Measurements from ENCODE around the gene SDHAF1. TPM values are rescaled to one million over a fixed set of nuclear protein-coding genes. Genes with fewer than 3 reads are reported as not detected.

SDHAF1 gene
- total and polyA plus RNA-seq, 2 donors (not counting 1 experiment from before 2014, with no cell fraction given), result 22.0 to 24.6 TPM

DNA sequence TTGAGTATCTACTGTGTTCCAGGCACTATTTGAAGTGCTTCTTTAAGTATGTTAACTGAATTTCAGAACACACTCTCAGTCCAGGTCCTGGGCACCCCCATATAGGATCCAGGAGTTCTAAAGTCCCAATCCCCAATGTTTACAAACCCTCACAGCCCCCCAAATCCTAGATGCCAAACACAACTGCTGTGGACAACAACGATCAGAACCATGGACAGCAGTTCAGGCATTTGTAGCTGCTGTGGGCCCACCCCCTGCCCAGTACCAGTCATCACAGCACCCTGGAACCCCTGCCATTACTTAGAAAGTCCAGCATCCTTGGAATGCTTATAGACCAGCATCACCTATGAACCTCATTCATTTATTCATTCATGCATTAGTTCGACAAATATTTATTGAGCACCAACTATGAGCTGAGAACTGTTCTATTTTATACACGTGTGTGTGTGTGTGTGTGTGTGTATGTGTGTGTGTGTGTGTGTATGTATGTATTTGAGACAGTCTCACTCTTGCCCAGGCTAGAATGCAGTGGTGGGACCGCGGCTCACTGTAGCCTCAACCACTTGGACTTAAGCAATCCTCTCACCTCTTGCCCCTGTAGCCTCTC, 19.3 kb upstream of the SDHAF1 start:
- no peak overlapping the region for H2AFZ ChIP-seq (ENCODE audit: insufficient read depth, low read depth, low read length, poor library complexity, severe bottlenecking)
- H3K79me2 ChIP-seq (ENCODE audit: control insufficient read depth, insufficient read depth, low read length), result no peaks in the 10 kb centered on the region
- no peaks in the 10 kb centered on the region for H3K9me3 ChIP-seq (ENCODE audit: control extremely low read depth in 1 of 3, control insufficient read depth in 2 of 3, insufficient read depth in 1 of 3, low read length in 2 of 3)
- no peak for TF ChIP-seq EZH2 (IDR thresholded peaks at IDR 0.05; ENCODE audit: borderline replicate concordance, insufficient read depth, low read depth, low read length, poor library complexity, severe bottlenecking)
- TF ChIP-seq, protein P1, sequence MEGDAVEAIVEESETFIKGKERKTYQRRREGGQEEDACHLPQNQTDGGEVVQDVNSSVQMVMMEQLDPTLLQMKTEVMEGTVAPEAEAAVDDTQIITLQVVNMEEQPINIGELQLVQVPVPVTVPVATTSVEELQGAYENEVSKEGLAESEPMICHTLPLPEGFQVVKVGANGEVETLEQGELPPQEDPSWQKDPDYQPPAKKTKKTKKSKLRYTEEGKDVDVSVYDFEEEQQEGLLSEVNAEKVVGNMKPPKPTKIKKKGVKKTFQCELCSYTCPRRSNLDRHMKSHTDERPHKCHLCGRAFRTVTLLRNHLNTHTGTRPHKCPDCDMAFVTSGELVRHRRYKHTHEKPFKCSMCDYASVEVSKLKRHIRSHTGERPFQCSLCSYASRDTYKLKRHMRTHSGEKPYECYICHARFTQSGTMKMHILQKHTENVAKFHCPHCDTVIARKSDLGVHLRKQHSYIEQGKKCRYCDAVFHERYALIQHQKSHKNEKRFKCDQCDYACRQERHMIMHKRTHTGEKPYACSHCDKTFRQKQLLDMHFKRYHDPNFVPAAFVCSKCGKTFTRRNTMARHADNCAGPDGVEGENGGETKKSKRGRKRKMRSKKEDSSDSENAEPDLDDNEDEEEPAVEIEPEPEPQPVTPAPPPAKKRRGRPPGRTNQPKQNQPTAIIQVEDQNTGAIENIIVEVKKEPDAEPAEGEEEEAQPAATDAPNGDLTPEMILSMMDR (IDR thresholded peaks at IDR 0.05), result no peak
- H3K27me3 ChIP-seq (replicated peaks in 1 of 4; ENCODE audit: control extremely low read depth in 1 of 4, control insufficient read depth in 3 of 4, insufficient read depth in 4 of 4, low read length in 3 of 4), result peaks cover 0 to 12% (median 0%) of the 10 kb centered on the region in 4 experiments
- WGBS (ENCODE audit: insufficient coverage), result 13% methylated on average over 1 of the region's 5 CpGs
- no peak overlapping the region for H3K4me3 Mint-ChIP-seq
- ChIA-PET POLR2A (no interaction called here), CTCF (no interaction called here)
- ATAC-seq (ENCODE audit: low read depth), result no peak
- no peak overlapping the region for H3K27ac ChIP-seq (ENCODE audit: low read length in 2 of 2)
- no peaks in the 10 kb centered on the region for H3K4me1 ChIP-seq (ENCODE audit: control insufficient read depth in 2 of 2, insufficient read depth in 2 of 2, low read length in 2 of 2)
- H3K4me2 ChIP-seq (replicated peaks; ENCODE audit: low read depth, low read length, poor library complexity, severe bottlenecking), result no peak overlapping the region
- no peaks in the 10 kb centered on the region for H4K20me1 ChIP-seq (ENCODE audit: control insufficient read depth, insufficient read depth, low read length, poor library complexity, severe bottlenecking)
- intact Hi-C loops (cut with micrococcal nuclease), result no loop called here
- H3K9ac ChIP-seq (ENCODE audit: low read length), result no peak overlapping the region
- no peak overlapping the region for H3K27ac Mint-ChIP-seq
- peaks cover 32% of the 10 kb centered on the region for H3K27me3 Mint-ChIP-seq
- H3K4me1 Mint-ChIP-seq, result no peaks in the 10 kb centered on the region
- DNase-seq, result no peak
- H3K9me3 Mint-ChIP-seq (ENCODE audit: insufficient read depth), result no peaks in the 10 kb centered on the region
- no peaks in the 10 kb centered on the region for H3K36me3 ChIP-seq (replicated peaks in 1 of 2; ENCODE audit: control extremely low read depth in 1 of 2, control insufficient read depth in 1 of 2, extremely low read depth in 1 of 2, insufficient read depth in 2 of 2, low read length in 1 of 2)
- no peak overlapping the region for H3K4me3 ChIP-seq (ENCODE audit: control extremely low read depth in 1 of 5, extremely low read depth in 1 of 5, insufficient read depth in 1 of 5, low read depth in 2 of 5, low read length in 4 of 5)

DNA sequence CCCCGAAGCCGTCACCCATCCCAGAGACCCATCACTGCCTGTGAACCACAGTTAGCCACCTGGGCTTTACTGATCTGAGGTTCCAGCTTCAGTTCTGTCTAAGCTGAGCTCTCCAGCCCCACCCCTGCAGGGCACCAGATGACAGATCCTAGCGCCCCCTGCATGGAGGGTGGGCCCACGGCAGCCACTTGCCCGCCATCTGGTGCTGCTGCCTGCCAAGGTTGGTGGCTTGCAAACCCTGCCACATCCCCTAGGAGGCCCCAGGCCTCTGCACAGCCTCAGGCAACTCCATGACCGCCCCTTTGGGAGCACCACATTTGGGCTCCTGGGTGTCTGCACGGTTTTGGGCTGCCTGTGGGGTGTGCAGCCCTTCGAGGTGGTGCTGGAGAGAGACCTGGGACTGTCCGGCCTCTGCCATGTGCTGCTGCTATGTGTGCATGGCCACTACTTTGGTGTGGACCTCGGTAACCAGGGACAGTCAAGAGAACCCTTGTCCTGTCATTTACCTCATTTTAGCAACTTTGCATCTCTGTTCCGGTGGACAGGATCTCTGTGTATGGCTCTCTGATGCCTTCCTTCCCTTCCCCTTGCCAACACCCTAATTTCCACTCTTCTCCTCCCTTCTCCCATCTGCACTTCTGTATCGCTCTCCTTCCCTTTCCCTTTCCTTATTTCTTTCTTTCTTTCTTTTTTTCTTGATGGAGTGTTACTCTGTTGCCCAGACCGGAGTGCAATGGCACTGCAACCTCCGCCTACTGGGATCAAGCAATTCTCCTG, 17.4 kb upstream of the SDHAF1 start:
- no peaks in the 10 kb centered on the region for H3K4me1 ChIP-seq (ENCODE audit: control insufficient read depth in 2 of 2, insufficient read depth in 2 of 2, low read length in 2 of 2)
- intact Hi-C loops (cut with micrococcal nuclease), result no loop called here
- no peak overlapping the region for H3K4me2 ChIP-seq (replicated peaks; ENCODE audit: low read depth, low read length, poor library complexity, severe bottlenecking)
- ChIA-PET POLR2A (no interaction called here), CTCF (no interaction called here)
- H3K9me3 ChIP-seq (ENCODE audit: control extremely low read depth in 1 of 3, control insufficient read depth in 2 of 3, insufficient read depth in 1 of 3, low read length in 2 of 3), result no peaks in the 10 kb centered on the region
- no peaks in the 10 kb centered on the region for H4K20me1 ChIP-seq (ENCODE audit: control insufficient read depth, insufficient read depth, low read length, poor library complexity, severe bottlenecking)
- ATAC-seq (ENCODE audit: low read depth), result peak; percentile 28
- H3K36me3 ChIP-seq (replicated peaks in 1 of 2; ENCODE audit: control extremely low read depth in 1 of 2, control insufficient read depth in 1 of 2, extremely low read depth in 1 of 2, insufficient read depth in 2 of 2, low read length in 1 of 2), result no peaks in the 10 kb centered on the region
- DNase-seq, result no peak
- peaks cover 39% of the 10 kb centered on the region for H3K27me3 Mint-ChIP-seq
- H3K4me1 Mint-ChIP-seq, result no peaks in the 10 kb centered on the region
- H3K9ac ChIP-seq (ENCODE audit: low read length), result no peak overlapping the region
- H3K27ac ChIP-seq (ENCODE audit: low read length in 2 of 2), result no peak overlapping the region
- H3K4me3 Mint-ChIP-seq, result no peak overlapping the region
- H3K4me3 ChIP-seq (ENCODE audit: control extremely low read depth in 1 of 5, extremely low read depth in 1 of 5, insufficient read depth in 1 of 5, low read depth in 2 of 5, low read length in 4 of 5), result no peak overlapping the region
- H2AFZ ChIP-seq (ENCODE audit: insufficient read depth, low read depth, low read length, poor library complexity, severe bottlenecking), result no peak overlapping the region
- WGBS (ENCODE audit: insufficient coverage), result 46% methylated on average over 12 of the region's 14 CpGs
- H3K9me3 Mint-ChIP-seq (ENCODE audit: insufficient read depth), result no peaks in the 10 kb centered on the region
- H3K27ac Mint-ChIP-seq, result no peak overlapping the region
- peaks cover 0 to 12% (median 0%) of the 10 kb centered on the region in 4 experiments for H3K27me3 ChIP-seq (replicated peaks in 1 of 4; ENCODE audit: control extremely low read depth in 1 of 4, control insufficient read depth in 3 of 4, insufficient read depth in 4 of 4, low read length in 3 of 4)
- no peak for TF ChIP-seq EZH2 (IDR thresholded peaks at IDR 0.05; ENCODE audit: borderline replicate concordance, insufficient read depth, low read depth, low read length, poor library complexity, severe bottlenecking)
- TF ChIP-seq, protein P1 (IDR thresholded peaks at IDR 0.05), result peak; percentile 30
- H3K79me2 ChIP-seq (ENCODE audit: control insufficient read depth, insufficient read depth, low read length), result no peaks in the 10 kb centered on the region
